Measurements from ENCODE around the gene GLTP.

The GLTP gene

GRCh38 chr12:109897029-109897428 lies 16.7 kb upstream of the GLTP start:
- Histone ChIP-seq H3K9me2 (replicated peaks; ENCODE audit: low read depth, low read length) (no peaks in the 10 kb centered on the region), H3K4me1 (ENCODE audit: insufficient read depth, low read length, poor library complexity, severe bottlenecking) (peaks cover 16% of the 10 kb centered on the region), H3K27me3 (ENCODE audit: insufficient read depth, low read length, poor library complexity, severe bottlenecking) (no peaks in the 10 kb centered on the region), H3K79me2 (ENCODE audit: insufficient read depth, low read length) (peaks cover 19% of the 10 kb centered on the region), H3K4me2 (ENCODE audit: low read depth, low read length, poor library complexity, severe bottlenecking) (no peak overlapping the region), H3K4me3 (ENCODE audit: low read length, poor library complexity, severe bottlenecking) (no peak overlapping the region), H3K36me3 (ENCODE audit: insufficient read depth, low read length) (no peaks in the 10 kb centered on the region), H3K9ac (ENCODE audit: low read depth, low read length, poor library complexity, severe bottlenecking) (no peak overlapping the region), H4K20me1 (ENCODE audit: insufficient read depth, low read length, poor library complexity, severe bottlenecking) (peaks cover 10% of the 10 kb centered on the region), H3F3A (ENCODE audit: low read depth) (no peaks in the 10 kb centered on the region), H3K9me3 (ENCODE audit: insufficient read depth, low read depth, low read length) (no peaks in the 10 kb centered on the region), H2AFZ (ENCODE audit: low read length) (no peak overlapping the region)
- TF ChIP-seq EZH2phosphoT487 (IDR thresholded peaks at IDR 0.05; ENCODE audit: borderline replicate concordance) (no peak), CTCF (conservative IDR thresholded peaks at IDR 0.05; ENCODE audit: low read length) (no peak)

- no peaks in the 10 kb centered on the region for H3K9me3 ChIP-seq (ENCODE audit: insufficient read depth, low read depth, low read length)
- peaks cover 5% of the 10 kb centered on the region for H4K20me1 ChIP-seq (ENCODE audit: insufficient read depth, low read length, poor library complexity, severe bottlenecking)
- H3K79me2 ChIP-seq (ENCODE audit: insufficient read depth, low read length) = peaks cover 11% of the 10 kb centered on the region
- H3K9ac ChIP-seq (ENCODE audit: low read depth, low read length, poor library complexity, severe bottlenecking) = no peak overlapping the region
- no peak overlapping the region for H2AFZ ChIP-seq (ENCODE audit: low read length)
- no peaks in the 10 kb centered on the region for H3K27me3 ChIP-seq (ENCODE audit: insufficient read depth, low read length, poor library complexity, severe bottlenecking)
- no peak overlapping the region for H3K4me3 ChIP-seq (ENCODE audit: low read length, poor library complexity, severe bottlenecking)
- TF ChIP-seq CTCF (conservative IDR thresholded peaks at IDR 0.05; ENCODE audit: low read length) (no peak), EZH2phosphoT487 (IDR thresholded peaks at IDR 0.05; ENCODE audit: borderline replicate concordance) (no peak)
- H3F3A ChIP-seq (ENCODE audit: low read depth) = no peaks in the 10 kb centered on the region
- no peaks in the 10 kb centered on the region for H3K9me2 ChIP-seq (replicated peaks; ENCODE audit: low read depth, low read length)
- peaks cover 9% of the 10 kb centered on the region for H3K4me1 ChIP-seq (ENCODE audit: insufficient read depth, low read length, poor library complexity, severe bottlenecking)
- no peaks in the 10 kb centered on the region for H3K36me3 ChIP-seq (ENCODE audit: insufficient read depth, low read length)
- no peak overlapping the region for H3K4me2 ChIP-seq (ENCODE audit: low read depth, low read length, poor library complexity, severe bottlenecking)
Observed at GRCh38 chr12:109896188-109896587, 15.8 kb upstream of the GLTP start.

GRCh38 chr12:109894939-109895338 lies 14.6 kb upstream of the GLTP start:
- Histone ChIP-seq H3K27me3 (ENCODE audit: insufficient read depth, low read length, poor library complexity, severe bottlenecking) (no peaks in the 10 kb centered on the region), H3K4me3 (ENCODE audit: low read length, poor library complexity, severe bottlenecking) (no peak overlapping the region), H3K9ac (ENCODE audit: low read depth, low read length, poor library complexity, severe bottlenecking) (no peak overlapping the region), H4K20me1 (ENCODE audit: insufficient read depth, low read length, poor library complexity, severe bottlenecking) (no peaks in the 10 kb centered on the region), H3K9me2 (replicated peaks; ENCODE audit: low read depth, low read length) (no peaks in the 10 kb centered on the region), H3K9me3 (ENCODE audit: insufficient read depth, low read depth, low read length) (no peaks in the 10 kb centered on the region), H3K36me3 (ENCODE audit: insufficient read depth, low read length) (no peaks in the 10 kb centered on the region), H3F3A (ENCODE audit: low read depth) (no peaks in the 10 kb centered on the region), H2AFZ (ENCODE audit: low read length) (no peak overlapping the region), H3K4me1 (ENCODE audit: insufficient read depth, low read length, poor library complexity, severe bottlenecking) (peaks cover 5% of the 10 kb centered on the region), H3K79me2 (ENCODE audit: insufficient read depth, low read length) (no peaks in the 10 kb centered on the region), H3K4me2 (ENCODE audit: low read depth, low read length, poor library complexity, severe bottlenecking) (no peak overlapping the region)
- TF ChIP-seq CTCF (conservative IDR thresholded peaks at IDR 0.05; ENCODE audit: low read length) (no peak), EZH2phosphoT487 (IDR thresholded peaks at IDR 0.05; ENCODE audit: borderline replicate concordance) (no peak)
